Neuron (in vitro differentiated cells): Measurements from ENCODE around the gene ZBTB20.
A peak's percentile ranks its signal among the peaks of the same experiment; 100 is the strongest.

Experiments
- H2AFZ ChIP-seq: one replicate; pipeline ENCODE4 v1.6.1; 2013; ENCODE audit warnings: low read depth, mild to moderate bottlenecking, inconsistent platforms, low read length, moderate library complexity
- H3K27me3 ChIP-seq: one replicate; pipeline ENCODE4 v1.6.1; 2013; ENCODE audit warnings: low read length; ENCODE audit not compliant: insufficient read depth
- H3K36me3 ChIP-seq: one replicate; pipeline ENCODE4 v1.6.1; 2013; ENCODE audit warnings: low read length; ENCODE audit not compliant: insufficient read depth
- H3K4me1 ChIP-seq: one replicate; pipeline ENCODE4 v1.6.1; 2013; ENCODE audit warnings: low read length; ENCODE audit not compliant: insufficient read depth
- H3K4me3 ChIP-seq: 2 replicates; pipeline ENCODE4 v1.5.1; 2013; ENCODE audit warnings: mild to moderate bottlenecking, low read length, moderate library complexity
- H3K9me3 ChIP-seq: one replicate; pipeline ENCODE4 v1.6.1; 2013; ENCODE audit warnings: low read length

Gene ZBTB20

GRCh38 chr3:114405202-114405990, 741.7 kb downstream of the ZBTB20 start:
- Histone ChIP-seq H3K9me3 (no peaks in the 10 kb centered on the region), H3K27me3 (no peaks in the 10 kb centered on the region), H3K4me1 (peaks cover 16% of the 10 kb centered on the region), H3K4me3 (no peak overlapping the region), H3K36me3 (no peaks in the 10 kb centered on the region), H2AFZ (no peak overlapping the region)

- no peaks in the 10 kb centered on the region for H3K27me3 ChIP-seq
- peaks cover 16% of the 10 kb centered on the region for H3K4me1 ChIP-seq
- no peaks in the 10 kb centered on the region for H3K9me3 ChIP-seq
- H2AFZ ChIP-seq = no peak overlapping the region
- no peaks in the 10 kb centered on the region for H3K36me3 ChIP-seq
- H3K4me3 ChIP-seq = no peak overlapping the region
Measured at GRCh38 chr3:114404590-114404989, 742.5 kb downstream of the ZBTB20 start.

- Histone ChIP-seq H3K27me3 (no peaks in the 10 kb centered on the region), H3K4me1 (peaks cover 3% of the 10 kb centered on the region), H3K36me3 (no peaks in the 10 kb centered on the region), H2AFZ (no peak overlapping the region), H3K9me3 (no peaks in the 10 kb centered on the region), H3K4me3 (no peak overlapping the region)
Measured at GRCh38 chr3:114402838-114403237, 744.2 kb downstream of the ZBTB20 start.

GRCh38 chr3:114401346-114401745, 745.7 kb downstream of the ZBTB20 start:
- no peak overlapping the region for H2AFZ ChIP-seq
- H3K9me3 ChIP-seq = no peaks in the 10 kb centered on the region
- H3K27me3 ChIP-seq = no peaks in the 10 kb centered on the region
- H3K4me1 ChIP-seq = peaks cover 3% of the 10 kb centered on the region
- H3K36me3 ChIP-seq = no peaks in the 10 kb centered on the region
- no peak overlapping the region for H3K4me3 ChIP-seq

- H3K4me1 ChIP-seq = peaks cover 3% of the 10 kb centered on the region
- no peak overlapping the region for H3K4me3 ChIP-seq
- no peaks in the 10 kb centered on the region for H3K36me3 ChIP-seq
- no peaks in the 10 kb centered on the region for H3K9me3 ChIP-seq
- H2AFZ ChIP-seq = no peak overlapping the region
- H3K27me3 ChIP-seq = no peaks in the 10 kb centered on the region
Measured at GRCh38 chr3:114400371-114400770, 746.7 kb downstream of the ZBTB20 start.

- no peak overlapping the region for H2AFZ ChIP-seq
- H3K27me3 ChIP-seq = no peaks in the 10 kb centered on the region
- H3K36me3 ChIP-seq = peaks cover 1% of the 10 kb centered on the region
- peaks cover 3% of the 10 kb centered on the region for H3K4me1 ChIP-seq
- no peak overlapping the region for H3K4me3 ChIP-seq
- no peaks in the 10 kb centered on the region for H3K9me3 ChIP-seq
Measured at GRCh38 chr3:114394551-114394950, 752.5 kb downstream of the ZBTB20 start.

GRCh38 chr3:114393367-114394072, 753.6 kb downstream of the ZBTB20 start:
- H3K9me3 ChIP-seq = no peaks in the 10 kb centered on the region
- H3K36me3 ChIP-seq = peaks cover 9% of the 10 kb centered on the region
- H2AFZ ChIP-seq = no peak overlapping the region
- H3K27me3 ChIP-seq = no peaks in the 10 kb centered on the region
- H3K4me3 ChIP-seq = no peak overlapping the region
- no peaks in the 10 kb centered on the region for H3K4me1 ChIP-seq

GRCh38 chr3:114392831-114393230, 754.3 kb downstream of the ZBTB20 start:
- no peaks in the 10 kb centered on the region for H3K4me1 ChIP-seq
- no peak overlapping the region for H3K4me3 ChIP-seq
- H3K36me3 ChIP-seq = peaks cover 15% of the 10 kb centered on the region
- no peak overlapping the region for H2AFZ ChIP-seq
- no peaks in the 10 kb centered on the region for H3K27me3 ChIP-seq
- no peaks in the 10 kb centered on the region for H3K9me3 ChIP-seq

- Histone ChIP-seq H2AFZ (no peak overlapping the region), H3K4me3 (no peak overlapping the region), H3K27me3 (no peaks in the 10 kb centered on the region), H3K36me3 (peaks cover 28% of the 10 kb centered on the region), H3K4me1 (peaks cover 8% of the 10 kb centered on the region), H3K9me3 (no peaks in the 10 kb centered on the region)
Measured at GRCh38 chr3:114389156-114389555, 757.9 kb downstream of the ZBTB20 start.

GRCh38 chr3:114384558-114384903, 762.6 kb downstream of the ZBTB20 start:
- H3K27me3 ChIP-seq = no peaks in the 10 kb centered on the region
- no peaks in the 10 kb centered on the region for H3K9me3 ChIP-seq
- H3K4me1 ChIP-seq = peaks cover 15% of the 10 kb centered on the region
- peak overlapping the region; percentile 29 for H2AFZ ChIP-seq
- peaks cover 44% of the 10 kb centered on the region for H3K36me3 ChIP-seq
- H3K4me3 ChIP-seq = no peak overlapping the region

- Histone ChIP-seq H3K36me3 (peaks cover 47% of the 10 kb centered on the region), H3K9me3 (no peaks in the 10 kb centered on the region), H2AFZ (peak overlapping the region; percentile 29), H3K4me3 (no peak overlapping the region), H3K27me3 (no peaks in the 10 kb centered on the region), H3K4me1 (peaks cover 15% of the 10 kb centered on the region)
Measured at GRCh38 chr3:114383875-114384557, 763.1 kb downstream of the ZBTB20 start.

GRCh38 chr3:114380233-114380651, 766.8 kb downstream of the ZBTB20 start:
- no peaks in the 10 kb centered on the region for H3K27me3 ChIP-seq
- H3K4me3 ChIP-seq = no peak overlapping the region
- peaks cover 43% of the 10 kb centered on the region for H3K36me3 ChIP-seq
- peaks cover 2% of the 10 kb centered on the region for H3K9me3 ChIP-seq
- H2AFZ ChIP-seq = no peak overlapping the region
- peaks cover 15% of the 10 kb centered on the region for H3K4me1 ChIP-seq

GRCh38 chr3:114379266-114379665, 767.8 kb downstream of the ZBTB20 start:
- Histone ChIP-seq H3K27me3 (no peaks in the 10 kb centered on the region), H3K36me3 (peaks cover 39% of the 10 kb centered on the region), H3K4me3 (no peak overlapping the region), H3K4me1 (peaks cover 8% of the 10 kb centered on the region), H2AFZ (no peak overlapping the region), H3K9me3 (peaks cover 2% of the 10 kb centered on the region)
